CD14-positive monocyte (primary cell): ENCODE measurements around the gene RAB28. TPM values are rescaled to one million over a fixed set of nuclear protein-coding genes. Genes with fewer than 3 reads are reported as not detected.

ENCODE experiments used
- DNase-seq, 3 donors: peaks; one replicate each; pipeline ENCODE4 v3.0.0-alpha.2; 2011 to 2022
- H2AFZ ChIP-seq: 2 replicates; pipeline ENCODE4 v1.6.0; 2012; ENCODE audit warnings: mild to moderate bottlenecking, low read depth, low read length, inconsistent platforms; ENCODE audit not compliant: insufficient read depth, poor library complexity, severe bottlenecking
- H3K27ac ChIP-seq, 2 donors: 1 replicate in 1 of 2; 2 replicates in 1 of 2; pipeline ENCODE4 v1.5.1; 2012 to 2013; ENCODE audit warnings: low read length in 2 of 2, control low read depth in 1 of 2, inconsistent platforms in 1 of 2, low read depth in 1 of 2, mild to moderate bottlenecking in 1 of 2
- H3K27me3 ChIP-seq, 2 donors: one replicate each; pipeline versions ENCODE4 v1.6.0 to v1.6.1; 2011 to 2013; ENCODE audit warnings: low read length in 2 of 2; ENCODE audit not compliant: control insufficient read depth in 2 of 2, insufficient read depth in 2 of 2
- H3K36me3 ChIP-seq, 2 donors: replicated peaks in 1 of 2; 1 replicate in 1 of 2; 2 replicates in 1 of 2; pipeline versions ENCODE4 v1.5.1 to v1.6.1; 2012 to 2013; ENCODE audit warnings: low read length in 2 of 2, control low read depth in 1 of 2, inconsistent platforms in 1 of 2, mild to moderate bottlenecking in 1 of 2; ENCODE audit not compliant: insufficient read depth in 2 of 2, control insufficient read depth in 1 of 2
- H3K4me1 ChIP-seq, 2 donors: 1 replicate in 1 of 2; 2 replicates in 1 of 2; pipeline versions ENCODE4 v1.5.1 to v1.6.1; 2012 to 2013; ENCODE audit warnings: low read length in 2 of 2, control low read depth in 1 of 2, inconsistent platforms in 1 of 2, mild to moderate bottlenecking in 1 of 2, moderate library complexity in 1 of 2; ENCODE audit not compliant: insufficient read depth in 2 of 2, control insufficient read depth in 1 of 2
- H3K4me2 ChIP-seq: replicated peaks from 2 replicates; pipeline ENCODE3; 2012; ENCODE audit warnings: low read length, moderate library complexity, mild to moderate bottlenecking; ENCODE audit not compliant: poor library complexity, severe bottlenecking; ENCODE audit errors: extremely low read depth
- H3K4me3 ChIP-seq, 3 experiments: fragments of 200-600 bp in 1 of 3; sonication (generic) in 1 of 3; replicated peaks in 1 of 3; 1 replicate in 2 of 3; 2 replicates in 1 of 3; pipeline ENCODE4 v1.5.1; 2011 to 2013; ENCODE audit warnings: low read length in 3 of 3, mild to moderate bottlenecking in 3 of 3, control low read depth in 2 of 3, low read depth in 2 of 3, inconsistent platforms in 1 of 3, moderate library complexity in 1 of 3
- H3K79me2 ChIP-seq: 2 replicates; pipeline ENCODE4 v1.6.0; 2012; ENCODE audit warnings: mild to moderate bottlenecking, control low read depth, inconsistent platforms, low read length, moderate library complexity; ENCODE audit not compliant: insufficient read depth
- H3K9ac ChIP-seq: 2 replicates; pipeline ENCODE4 v1.6.0; 2017; ENCODE audit warnings: low read length, mild to moderate bottlenecking; ENCODE audit not compliant: insufficient read depth, poor library complexity, severe bottlenecking
- H3K9me3 ChIP-seq, 2 donors: replicated peaks in 1 of 2; 1 replicate in 1 of 2; 2 replicates in 1 of 2; pipeline versions ENCODE4 v1.5.1 to v1.6.1; 2012 to 2013; ENCODE audit warnings: low read length in 2 of 2, control low read depth in 1 of 2; ENCODE audit not compliant: control insufficient read depth in 1 of 2, insufficient read depth in 1 of 2
- H4K20me1 ChIP-seq: 2 replicates; pipeline ENCODE4 v1.6.0; 2012; ENCODE audit warnings: mild to moderate bottlenecking, low read length, control low read depth, moderate library complexity; ENCODE audit not compliant: insufficient read depth
- H3K27ac Mint-ChIP-seq, 7 donors: one replicate each; pipeline ENCODE4 v1.8.0; 2020; ENCODE audit warnings: mild to moderate bottlenecking in 7 of 7, mixed read lengths in 7 of 7, moderate library complexity in 6 of 7, inconsistent platforms in 2 of 7
- H3K27me3 Mint-ChIP-seq, 3 donors: one replicate each; pipeline ENCODE4 v1.8.0; 2021 to 2022; ENCODE audit warnings: low read depth in 3 of 3, mild to moderate bottlenecking in 3 of 3, mixed read lengths in 3 of 3, moderate library complexity in 3 of 3, inconsistent platforms in 1 of 3
- H3K36me3 Mint-ChIP-seq, 2 donors: one replicate each; pipeline ENCODE4 v1.8.0; 2020; ENCODE audit warnings: mixed read lengths in 2 of 2, inconsistent platforms in 1 of 2, mild to moderate bottlenecking in 1 of 2
- H3K4me1 Mint-ChIP-seq: one replicate; pipeline ENCODE4 v1.8.0; 2020; ENCODE audit warnings: mild to moderate bottlenecking, mixed read lengths
- H3K4me3 Mint-ChIP-seq, 2 donors: one replicate each; pipeline ENCODE4 v1.8.0; 2020; ENCODE audit warnings: mild to moderate bottlenecking in 2 of 2, mixed read lengths in 2 of 2, moderate library complexity in 1 of 2
- H3K9me3 Mint-ChIP-seq, 7 donors: one replicate each; pipeline ENCODE4 v1.8.0; 2020 to 2022; ENCODE audit warnings: mixed read lengths in 7 of 7, mild to moderate bottlenecking in 6 of 7, moderate library complexity in 6 of 7, inconsistent platforms in 2 of 7
- CTCF ChIP-seq: fragments of 200-600 bp; IDR thresholded peaks from one replicate; pipeline ENCODE4 v1.8.0; 2022; ENCODE audit warnings: antibody characterized with exemption, mild to moderate bottlenecking
- WGBS: methylation state at CpG from one replicate; pipeline ENCODE4 v1.1.5; 2013; ENCODE audit warnings: missing lambda C conversion rate; ENCODE audit not compliant: insufficient coverage; 5-methylcytosine and 5-hydroxymethylcytosine counted together
- intact Hi-C, 2 donors: fragments of 100-400 bp; cut with micrococcal nuclease; formaldehyde crosslinking; loops; one replicate each; pipeline versions ENCODE4 v1.15.0 to v1.15.1; 2023
- polyA plus RNA-seq, 3 donors: library from polyadenylated mRNA; depleted of rRNA in 1 of 3; unstranded in 2 of 3; stranded (reverse) in 1 of 3; fragments of 300-500 nt in 2 of 3; fragments of >200 nt in 1 of 3; fragmentation: Illumina TruSeq in 2 of 3; gene quantifications; 1 replicate in 2 of 3; 2 replicates in 1 of 3; pipeline ENCODE4 v1.2.3, GENCODE V29; 2012 to 2021

The RAB28 gene
- polyA plus RNA-seq, 3 donors, result 7.6 to 18.0 (median 17.8) TPM

GRCh38 chr4:13521047-13521446 lies 36.9 kb upstream of the RAB28 start:
- Mint-ChIP-seq H3K4me3 (peak overlapping the region in 1 of 2 donors; percentile 82), H3K36me3 (peaks cover 7 to 10% of the 10 kb centered on the region in 2 donors), H3K9me3 (peaks cover 10 to 27% (median 20%) of the 10 kb centered on the region in 7 donors), H3K27me3 (peaks cover 75 to 85% (median 77%) of the 10 kb centered on the region in 3 donors), H3K27ac (no peak overlapping the region), H3K4me1 (peaks cover 8% of the 10 kb centered on the region)
- WGBS, result no CpG with 5 or more reads among the region's 2 CpGs
- TF ChIP-seq CTCF, result no peak
- H3K4me1 ChIP-seq, result peaks cover 5 to 6% of the 10 kb centered on the region in 2 donors
- no peak for DNase-seq
- no peak overlapping the region for H2AFZ ChIP-seq
- H3K27ac ChIP-seq, result no peak overlapping the region
- H4K20me1 ChIP-seq, result no peaks in the 10 kb centered on the region
- no peak overlapping the region for H3K9ac ChIP-seq
- peaks cover 17 to 37% of the 10 kb centered on the region in 2 donors for H3K9me3 ChIP-seq
- H3K79me2 ChIP-seq, result no peaks in the 10 kb centered on the region
- H3K4me2 ChIP-seq, result no peak overlapping the region
- no peaks in the 10 kb centered on the region for H3K36me3 ChIP-seq
- no peak overlapping the region for H3K4me3 ChIP-seq
- intact Hi-C loops, result no loop called here
- H3K27me3 ChIP-seq, result peaks cover 85 to 100% of the 10 kb centered on the region in 2 donors

DNA sequence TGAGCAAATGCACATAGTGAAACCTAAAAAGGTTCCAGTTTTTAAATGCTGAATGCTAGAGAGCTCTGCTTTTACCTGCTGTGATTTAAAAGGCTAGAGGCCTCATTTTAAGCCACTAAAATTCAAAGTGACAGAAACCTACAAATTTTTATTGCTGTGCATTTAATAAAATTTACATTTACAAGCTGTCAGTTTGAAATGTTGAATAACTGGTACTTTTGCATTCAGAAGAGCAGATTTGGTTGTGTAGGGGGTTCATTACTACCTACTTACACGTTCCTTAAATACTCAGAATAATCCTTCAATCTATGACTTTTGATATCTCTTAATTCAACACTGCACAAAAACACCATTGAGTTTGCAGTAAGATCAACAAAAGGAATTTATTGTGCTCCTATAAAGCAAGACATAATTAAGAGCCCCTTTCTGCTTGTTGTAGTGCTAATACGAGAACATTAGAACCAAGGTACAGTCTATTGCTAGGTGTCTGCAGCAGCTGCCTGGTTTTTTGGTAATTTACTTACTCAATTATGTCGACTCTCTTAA lies 32.2 kb upstream of the RAB28 start:
- no peaks in the 10 kb centered on the region for H3K4me1 ChIP-seq
- no peak overlapping the region for H2AFZ ChIP-seq
- no peak for DNase-seq
- no peak overlapping the region for H3K9ac ChIP-seq
- H3K36me3 ChIP-seq, result no peaks in the 10 kb centered on the region
- no peaks in the 10 kb centered on the region for H4K20me1 ChIP-seq
- H3K36me3 Mint-ChIP-seq, result no peaks in the 10 kb centered on the region
- intact Hi-C loops, result no loop called here
- H3K4me3 Mint-ChIP-seq, result no peak overlapping the region
- peaks cover 54 to 68% (median 56%) of the 10 kb centered on the region in 3 donors for H3K27me3 Mint-ChIP-seq
- H3K79me2 ChIP-seq, result no peaks in the 10 kb centered on the region
- no CpG with 5 or more reads among the region's 3 CpGs for WGBS
- H3K9me3 ChIP-seq, result peaks cover 0 to 5% of the 10 kb centered on the region in 2 donors
- H3K4me1 Mint-ChIP-seq, result no peaks in the 10 kb centered on the region
- no peak overlapping the region for H3K4me2 ChIP-seq
- H3K4me3 ChIP-seq, result no peak overlapping the region
- H3K27ac ChIP-seq, result no peak overlapping the region
- H3K27me3 ChIP-seq, result peaks cover 82 to 94% of the 10 kb centered on the region in 2 donors
- no peak for TF ChIP-seq CTCF
- no peak overlapping the region for H3K27ac Mint-ChIP-seq
- H3K9me3 Mint-ChIP-seq, result peaks cover 0 to 2% (median 0%) of the 10 kb centered on the region in 7 donors
